HG02623 (cell line): Measurements from ENCODE around the gene FAM118B.

Experiments
- ATAC-seq: cut with Tn5 transposase; IDR thresholded peaks from one replicate; pipeline ENCODE4 v1.9.1; 2021; ENCODE audit warnings: moderate library complexity; ENCODE audit not compliant: unreplicated experiment

The FAM118B gene

DNA sequence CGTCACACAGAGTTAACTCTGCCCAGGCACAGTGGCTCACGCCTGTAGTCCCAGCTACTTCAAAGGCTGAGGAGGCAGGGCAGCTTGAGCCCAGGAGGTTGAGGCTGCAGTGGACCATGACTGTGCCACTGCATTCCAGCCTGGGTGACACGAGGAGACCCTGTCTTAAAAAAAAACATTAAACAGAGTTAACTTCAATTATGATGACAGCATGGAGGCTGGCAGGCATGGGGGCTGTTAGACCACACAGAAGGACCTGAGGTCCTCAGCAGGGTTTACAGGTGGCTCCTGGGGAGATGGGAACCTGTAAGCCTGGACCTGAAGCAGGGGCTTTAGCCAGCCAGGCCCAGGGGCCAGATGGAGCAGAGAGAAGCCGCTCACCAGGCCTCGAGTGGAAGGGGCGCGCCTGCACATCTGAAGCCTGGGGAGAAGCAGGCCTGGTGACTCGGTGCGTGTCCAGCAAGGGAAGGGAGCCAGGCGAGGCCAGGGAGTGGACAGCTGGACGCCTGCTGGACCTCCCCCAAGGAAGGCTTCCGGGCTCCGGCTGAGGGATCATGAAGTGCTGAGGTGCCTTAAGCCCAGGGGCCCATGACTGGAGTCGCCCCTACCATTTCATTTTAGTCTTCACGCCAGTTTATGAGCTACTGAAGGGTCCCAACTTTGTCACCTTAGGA lies 25.4 kb upstream of the FAM118B start:
- ATAC-seq, result no peak

DNA sequence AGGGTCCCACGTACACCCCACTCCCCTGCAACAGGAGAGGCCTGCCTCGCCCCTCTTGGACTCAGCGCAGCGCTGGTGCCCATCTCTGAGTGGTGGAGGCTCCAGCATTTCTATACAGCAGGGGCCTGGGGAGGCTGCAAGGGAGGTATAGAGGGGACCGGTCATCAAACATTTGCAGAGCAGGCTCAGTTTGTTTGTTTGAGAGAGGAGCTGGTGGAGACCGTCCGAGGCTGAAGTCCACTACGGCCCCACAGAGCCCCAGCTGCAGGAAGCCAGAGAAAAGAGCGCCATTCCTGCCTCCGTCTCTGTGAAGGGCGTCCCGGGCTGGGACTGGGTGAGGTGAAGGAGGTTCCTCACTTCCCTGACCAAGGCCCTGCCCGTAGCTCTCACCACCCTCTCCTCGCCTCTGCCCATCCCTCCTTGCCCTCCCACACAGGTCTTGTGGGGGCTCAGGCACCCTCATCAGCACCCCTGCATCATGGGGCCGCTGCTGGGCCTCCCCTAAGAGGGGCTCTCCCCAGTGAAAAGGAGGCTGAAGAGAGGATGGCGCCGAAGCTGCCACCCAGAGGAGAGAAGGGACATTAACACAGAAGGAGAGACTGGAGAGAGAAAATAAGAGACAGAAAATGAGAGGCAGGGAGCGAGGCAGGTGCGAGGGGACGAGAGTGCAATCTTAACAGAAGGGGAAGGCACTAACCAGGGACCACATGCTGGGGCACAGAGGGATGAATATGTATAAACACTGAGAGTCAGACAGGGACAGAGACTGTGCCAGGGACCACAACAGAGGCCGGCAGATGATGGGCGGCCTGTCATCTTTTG lies 24.7 kb upstream of the FAM118B start:
- ATAC-seq, result no peak

DNA sequence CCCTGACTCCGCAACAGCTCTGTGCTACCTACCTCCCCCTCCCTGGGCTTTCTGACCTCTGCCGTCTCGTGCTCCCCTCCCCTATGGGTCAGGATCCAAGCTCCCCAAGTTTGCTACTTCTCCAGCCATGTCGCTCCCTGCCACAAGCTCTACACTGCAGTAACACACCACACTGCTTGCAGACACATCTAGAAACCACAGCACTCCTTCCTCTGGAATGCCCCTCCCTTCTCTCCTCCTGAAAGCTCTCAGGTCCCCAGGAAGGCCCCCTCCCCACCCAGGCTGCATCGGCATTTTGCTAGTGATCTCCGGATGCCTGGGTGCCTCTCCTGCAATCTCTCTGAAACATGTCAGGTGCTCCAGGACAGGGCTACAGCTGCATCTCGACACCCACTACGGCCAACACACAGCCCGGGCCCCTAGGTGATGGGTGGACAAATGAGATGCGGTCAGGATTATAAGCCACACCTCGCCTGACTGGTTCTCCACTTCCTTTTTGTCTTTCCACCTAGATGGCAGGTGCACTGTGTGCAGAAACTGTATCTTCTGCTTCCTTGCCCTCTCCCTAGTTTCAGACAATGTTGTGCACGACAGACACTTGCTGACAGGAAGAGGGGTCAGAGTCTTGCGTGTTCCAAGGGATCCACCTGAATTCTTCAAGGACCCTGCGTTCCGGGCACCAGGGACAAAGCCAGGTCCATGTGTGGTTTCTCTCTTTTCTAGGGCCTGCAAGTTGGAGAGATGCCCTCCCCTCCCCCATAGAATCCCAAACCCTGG lies 23.1 kb upstream of the FAM118B start:
- peak; percentile 67 for ATAC-seq

DNA sequence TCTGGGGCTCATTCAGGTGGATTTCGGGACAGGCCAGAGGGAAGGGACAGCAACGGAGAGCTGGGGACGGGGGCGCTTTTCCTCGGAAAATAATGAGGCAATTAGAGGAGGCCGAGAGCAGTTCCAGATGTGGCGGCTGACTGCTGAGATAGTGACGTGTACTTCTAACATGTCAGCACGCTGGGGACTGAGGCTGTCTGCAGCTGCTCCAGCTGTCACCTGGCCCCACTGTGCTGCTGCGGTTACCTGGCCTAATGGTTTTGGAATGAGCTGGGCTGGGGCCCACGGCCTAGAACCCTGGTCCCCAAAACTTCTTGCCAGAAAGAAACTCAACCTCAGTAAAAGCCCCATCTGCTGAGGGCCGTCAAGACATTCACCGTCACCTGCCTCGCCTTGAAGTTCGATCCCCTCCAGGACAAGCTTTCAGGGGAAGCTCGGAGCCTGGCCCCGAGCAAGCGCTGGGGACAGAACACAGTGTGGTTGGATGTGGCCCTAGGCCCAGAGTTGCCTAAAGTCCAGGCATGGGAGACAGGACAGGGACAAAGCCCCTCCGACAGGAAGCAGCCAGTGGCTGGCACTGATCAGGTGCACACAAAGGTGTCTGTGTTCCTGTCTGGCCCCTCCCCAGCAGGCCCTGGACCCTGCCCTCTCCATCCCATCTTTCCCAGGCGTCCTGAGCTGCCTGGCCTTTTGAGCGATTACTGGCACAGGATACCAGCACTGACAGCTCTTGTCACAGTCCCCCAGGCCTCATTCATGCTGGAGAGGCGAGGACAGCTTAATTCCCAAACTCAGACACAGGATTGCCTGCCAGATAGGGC lies 22.3 kb upstream of the FAM118B start:
- peak; percentile 54 for ATAC-seq

DNA sequence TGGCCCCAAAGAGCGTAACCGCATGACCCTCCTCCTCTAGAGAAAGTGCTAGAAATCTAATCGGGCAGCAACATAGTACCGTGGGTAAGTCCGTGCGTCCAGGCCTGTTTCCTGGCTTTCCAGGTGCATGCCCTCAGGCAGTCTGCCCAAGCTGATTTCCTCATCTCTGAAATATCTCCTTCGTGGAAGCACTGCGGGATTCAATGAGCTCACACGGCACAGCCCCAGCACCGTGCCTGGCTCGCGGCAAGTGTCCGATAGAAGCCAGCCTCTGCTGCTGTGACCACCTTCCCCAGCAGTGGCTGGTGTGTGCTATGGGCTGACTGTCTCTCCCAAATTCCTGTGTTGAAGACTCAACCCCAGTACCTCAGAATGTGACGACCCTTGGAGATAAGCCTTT lies 20.8 kb upstream of the FAM118B start:
- ATAC-seq, result no peak

DNA sequence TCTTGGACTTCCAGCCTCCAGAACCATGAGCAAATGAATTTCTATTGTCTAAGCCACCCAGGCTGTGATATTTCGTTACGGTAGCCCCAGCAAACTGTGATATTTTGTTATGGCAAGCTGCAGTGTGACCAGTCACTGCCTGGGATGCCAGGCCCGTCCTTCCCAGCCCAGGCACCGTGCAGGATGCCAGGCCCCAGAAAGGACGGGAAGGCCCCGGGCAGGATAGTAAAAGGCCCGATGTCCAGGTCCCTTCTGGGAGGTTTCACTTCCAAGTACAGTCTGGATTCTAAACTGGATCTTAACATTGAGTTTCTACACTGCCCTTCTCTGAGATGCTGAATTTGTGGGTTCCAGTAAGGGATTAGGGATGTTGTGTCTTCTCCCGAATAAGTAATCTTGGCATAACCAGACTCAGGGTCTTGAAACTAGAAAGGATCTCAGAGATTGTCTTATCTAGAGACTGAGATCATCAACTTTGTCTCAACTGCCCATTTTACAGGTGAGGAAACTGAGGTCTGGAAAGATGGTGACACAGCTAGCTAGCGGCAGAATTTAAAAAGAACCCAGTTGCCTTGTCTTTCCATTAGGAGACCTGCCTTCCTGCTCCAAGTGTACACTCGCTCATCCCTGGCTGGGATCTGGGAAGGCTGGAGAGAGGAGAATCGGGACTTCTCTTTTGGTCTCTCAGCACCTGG lies 20.1 kb upstream of the FAM118B start:
- no peak for ATAC-seq

DNA sequence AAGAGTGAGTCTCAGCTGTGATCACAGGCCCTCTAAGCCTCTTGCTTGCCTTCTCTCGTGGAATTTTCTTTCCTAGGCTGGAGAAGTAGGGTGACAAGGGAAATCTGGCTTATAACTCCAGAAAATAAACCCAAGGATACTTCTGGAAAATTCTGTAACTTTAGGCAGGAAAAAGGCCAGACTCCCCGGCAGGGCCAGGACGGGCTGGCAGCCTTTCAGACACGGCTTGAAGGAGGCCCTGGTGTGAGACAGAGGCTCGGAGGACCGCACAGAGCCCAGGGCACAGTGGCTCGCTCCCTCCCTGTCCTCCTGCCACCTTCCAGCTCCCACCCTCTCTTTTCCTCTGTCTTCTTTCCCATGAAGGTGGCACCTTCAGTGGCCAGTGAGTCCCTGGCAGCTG lies 19.2 kb upstream of the FAM118B start:
- no peak for ATAC-seq

DNA sequence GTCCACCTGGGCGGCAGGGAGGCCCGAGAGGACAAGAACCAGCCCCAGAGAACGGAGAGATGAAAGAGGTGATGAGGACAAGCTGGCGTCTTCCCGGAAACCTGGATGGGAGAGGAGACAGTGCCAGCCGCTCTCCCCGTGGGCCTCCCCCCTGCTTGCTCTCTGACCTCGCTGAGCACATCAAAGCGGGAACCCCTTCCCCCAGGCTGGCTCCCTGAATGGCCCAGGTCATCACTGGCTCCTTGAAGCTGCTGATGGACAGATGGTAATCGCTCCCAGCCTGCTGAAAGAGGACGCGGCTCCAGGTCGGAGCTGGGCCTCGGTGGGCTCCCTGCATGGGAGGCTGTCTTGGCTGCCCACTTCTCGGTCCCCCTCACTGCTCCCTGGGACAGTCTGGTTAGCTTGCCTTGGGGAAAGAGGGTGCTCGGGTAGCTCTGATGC lies 18.5 kb upstream of the FAM118B start:
- no peak for ATAC-seq

DNA sequence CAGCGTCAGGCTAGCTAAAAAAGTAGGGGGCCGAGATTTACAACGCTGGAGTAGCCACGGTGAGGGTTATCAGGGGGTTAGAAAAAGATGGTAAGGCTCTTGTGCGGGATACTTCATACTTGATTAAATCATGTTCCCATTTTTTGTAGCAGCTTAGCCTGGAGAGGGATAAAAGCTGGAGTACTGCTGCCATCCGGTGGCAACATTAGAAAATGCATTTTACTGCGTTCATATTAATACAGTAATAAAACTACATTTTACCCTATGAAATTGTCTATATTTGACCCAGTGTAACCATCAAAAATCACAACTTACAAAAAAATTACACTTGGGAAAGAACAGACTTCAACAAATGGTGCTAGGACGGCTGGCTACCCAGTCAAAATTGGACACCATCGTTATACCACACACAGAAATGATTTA lies 17.4 kb upstream of the FAM118B start:
- ATAC-seq, result no peak

DNA sequence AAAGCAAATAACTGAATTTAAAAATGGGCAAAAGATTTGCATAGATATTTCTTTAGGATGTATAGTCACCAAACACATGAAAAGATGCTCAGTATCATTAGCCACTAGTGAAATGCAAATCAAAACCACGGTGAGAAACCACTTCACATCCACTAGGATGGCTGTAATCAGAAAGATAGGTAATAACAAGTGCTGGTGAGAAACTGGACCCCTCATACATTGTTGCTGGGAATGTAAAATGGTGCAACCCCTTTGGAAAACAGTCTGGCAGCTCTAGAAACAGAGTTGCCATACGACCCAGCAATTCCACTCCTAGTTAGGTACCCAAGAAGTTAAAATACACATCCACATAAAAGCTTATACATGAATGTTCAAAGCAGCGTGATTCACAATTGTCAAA lies 16.5 kb upstream of the FAM118B start:
- no peak for ATAC-seq

DNA sequence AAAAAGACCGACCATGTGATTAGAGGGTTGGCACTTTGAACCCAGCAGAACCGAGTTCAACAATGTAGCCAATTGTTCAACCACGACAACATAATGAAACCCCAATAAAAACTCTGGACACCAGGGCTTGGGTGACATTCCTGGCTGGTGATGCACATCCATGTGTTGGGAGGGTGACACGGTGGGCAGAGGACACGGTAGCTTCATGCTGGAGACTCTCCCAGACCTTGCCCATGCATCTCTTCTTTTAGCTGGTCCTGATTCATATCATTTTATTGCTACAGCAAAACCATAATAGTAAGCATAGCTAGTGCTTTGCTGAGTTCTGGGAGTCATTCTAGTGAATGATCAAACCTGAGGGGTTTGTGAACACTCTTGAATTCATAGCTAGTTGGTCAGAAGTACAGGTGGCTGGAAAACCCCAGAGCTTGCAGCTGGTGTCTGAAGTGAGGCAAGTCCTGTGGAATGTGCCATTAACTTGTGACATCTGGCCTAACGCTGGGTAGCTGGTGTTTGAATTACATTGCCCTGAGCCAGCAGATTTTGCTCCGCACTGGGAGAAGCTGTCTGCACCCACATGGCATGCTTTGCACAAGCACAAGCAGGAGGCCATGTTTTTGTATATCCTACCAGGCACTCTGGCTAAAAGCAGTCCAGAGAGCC lies 14.2 kb upstream of the FAM118B start:
- no peak for ATAC-seq

DNA sequence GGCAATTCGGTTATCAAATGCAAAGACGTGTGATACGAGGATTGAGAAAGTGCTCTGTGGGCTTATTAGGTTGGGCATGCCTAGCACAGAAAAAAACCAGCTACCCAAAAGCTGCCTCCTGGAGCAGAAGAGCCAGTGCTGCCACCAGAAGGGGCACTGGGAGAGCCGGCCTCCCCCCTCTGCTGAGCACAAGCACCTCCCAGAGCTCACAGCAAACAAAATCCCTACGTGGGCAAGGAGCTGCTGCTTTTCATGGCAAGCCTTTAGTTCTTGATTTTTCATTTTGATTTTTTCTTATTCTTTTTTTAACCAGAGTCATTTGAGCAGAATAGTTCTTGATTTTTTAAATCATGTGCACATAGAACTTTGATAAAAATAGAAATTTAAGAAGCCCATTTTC lies 12.9 kb upstream of the FAM118B start:
- ATAC-seq, result no peak

DNA sequence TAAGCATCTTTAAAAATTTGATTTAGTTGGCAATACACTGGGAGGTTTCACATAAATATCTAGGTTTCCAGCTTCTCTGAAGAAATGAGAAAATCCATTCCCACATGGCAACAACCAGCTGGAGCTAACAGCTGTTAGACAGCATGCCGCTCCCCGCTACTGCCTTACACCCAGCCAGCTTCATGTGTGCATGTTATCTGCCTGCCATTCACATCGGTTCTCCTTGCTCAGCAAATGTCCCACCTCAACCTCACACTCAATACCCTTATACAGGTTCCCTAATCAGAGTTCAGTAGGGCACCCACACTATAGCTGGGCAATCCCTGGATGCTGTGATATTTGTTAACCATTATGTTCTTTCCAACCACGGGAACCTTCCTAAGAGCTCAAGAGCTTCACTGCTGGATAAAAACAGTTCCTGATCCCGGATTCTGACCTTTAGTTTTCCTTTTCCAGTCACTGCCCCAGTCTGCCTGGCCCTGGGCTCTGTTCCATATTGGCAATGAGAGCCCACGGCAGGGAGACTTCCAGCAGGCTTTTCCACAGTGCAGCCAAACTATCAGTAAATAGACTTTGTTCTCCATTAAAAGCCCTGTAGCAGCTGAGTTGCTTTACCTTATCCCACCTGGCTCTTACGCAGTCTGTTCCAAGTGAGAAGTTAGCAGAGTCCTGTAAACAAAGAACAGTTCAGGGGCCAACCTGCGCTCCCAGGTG lies 8.8 kb upstream of the FAM118B start:
- no peak for ATAC-seq

DNA sequence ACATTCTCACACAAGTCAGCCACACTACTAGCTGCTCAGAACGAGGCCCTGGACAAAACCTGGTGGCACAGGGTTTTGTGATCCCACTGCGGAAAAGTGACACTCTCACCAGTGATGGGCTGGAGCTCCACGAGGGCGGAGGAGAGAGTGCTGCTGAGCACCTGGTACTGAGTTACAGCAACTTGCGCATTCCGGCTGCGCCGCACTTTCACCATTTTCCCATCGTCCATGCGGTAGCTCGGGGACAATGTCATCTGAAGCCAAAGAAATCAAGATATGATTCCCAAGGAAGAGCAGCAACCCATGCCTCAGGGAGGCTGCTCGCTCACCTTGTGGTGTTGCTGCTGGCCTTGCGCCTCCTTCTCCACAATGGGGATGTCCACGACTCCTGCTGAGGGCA lies 6.2 kb upstream of the FAM118B start:
- ATAC-seq, result no peak

DNA sequence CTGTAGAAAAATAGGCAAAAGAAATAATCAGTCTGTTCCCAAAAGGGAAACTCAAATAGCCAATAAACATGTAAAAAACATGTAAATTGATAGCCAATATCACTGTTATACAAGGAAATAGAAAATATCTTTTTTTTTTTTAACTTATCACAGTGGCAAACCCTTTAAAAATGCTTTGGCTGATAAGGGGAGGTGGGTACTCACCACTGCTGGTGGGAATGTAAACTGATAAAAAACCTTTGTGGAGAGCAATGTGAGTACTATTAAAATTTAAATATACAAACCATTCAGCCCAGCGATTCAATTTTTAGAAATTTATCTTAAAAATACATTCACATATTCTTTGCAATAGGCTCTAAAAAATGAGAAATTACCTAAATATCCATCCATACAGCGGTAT lies 3.7 kb upstream of the FAM118B start:
- no peak for ATAC-seq

DNA sequence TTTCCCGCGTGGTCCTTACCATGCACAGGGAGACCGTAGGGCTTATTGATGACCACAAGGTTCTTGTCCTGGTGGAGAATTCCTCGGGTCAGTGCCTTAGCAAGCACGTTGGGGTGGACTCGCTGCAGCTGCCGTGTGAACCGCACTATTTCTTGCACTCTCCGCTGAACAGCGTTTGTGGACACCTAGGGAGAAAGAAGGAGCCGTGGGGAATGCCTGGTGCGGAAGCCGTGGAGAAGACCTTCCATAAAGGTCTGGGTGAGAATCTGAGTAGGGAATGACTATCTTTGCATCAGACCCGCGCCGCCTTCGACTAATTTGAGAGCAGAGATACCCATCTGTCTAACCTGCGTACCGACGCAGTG lies 729 bp upstream of the FAM118B start:
- ATAC-seq, result no peak

DNA sequence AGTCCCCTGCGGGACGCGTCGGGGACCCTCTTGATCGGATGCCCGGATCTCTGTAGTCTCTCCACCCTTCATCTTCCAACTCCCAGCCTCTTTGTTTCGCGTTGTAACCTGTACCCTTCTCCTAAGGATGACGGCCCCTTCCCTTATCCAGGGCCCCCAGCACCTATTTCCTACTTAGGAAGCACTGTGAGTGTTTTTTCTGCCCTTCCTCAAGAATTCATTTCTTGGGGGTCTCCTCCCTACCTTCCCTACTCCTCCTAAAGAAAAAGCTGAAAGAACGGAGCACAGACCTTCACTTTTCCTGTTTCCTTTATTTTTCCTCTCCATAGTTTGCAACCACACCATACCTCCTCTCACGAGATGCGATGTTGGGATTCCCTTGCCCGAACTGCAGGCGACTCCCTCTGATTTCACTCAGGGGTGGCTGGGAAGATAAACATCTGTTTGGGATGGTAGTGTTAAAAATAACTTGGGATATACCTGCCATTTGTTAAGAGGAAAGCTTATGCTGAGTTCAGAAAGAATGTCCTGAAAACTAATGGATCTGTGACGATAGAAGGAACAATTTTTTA lies 593 bp downstream of the FAM118B start:
- ATAC-seq, result no peak

DNA sequence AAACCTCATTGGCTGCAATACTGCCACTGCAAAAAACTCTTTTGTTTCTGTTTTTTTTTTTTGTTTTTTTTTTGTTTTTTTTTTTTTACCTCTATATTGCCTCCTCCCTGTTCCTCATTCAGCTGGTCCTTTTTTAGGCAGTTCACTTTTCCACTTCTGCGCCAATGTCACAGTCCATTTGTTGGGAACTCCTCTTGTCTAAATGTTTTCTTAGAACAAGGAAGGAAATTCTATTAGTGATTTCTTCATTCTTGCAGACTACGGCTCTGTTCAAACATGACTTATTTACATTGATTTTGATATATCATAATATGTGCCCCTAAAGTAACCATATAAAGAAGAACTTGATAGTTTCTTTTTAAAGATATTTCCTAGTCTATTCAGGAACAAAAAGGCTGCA lies 2.9 kb downstream of the FAM118B start:
- ATAC-seq, result no peak

DNA sequence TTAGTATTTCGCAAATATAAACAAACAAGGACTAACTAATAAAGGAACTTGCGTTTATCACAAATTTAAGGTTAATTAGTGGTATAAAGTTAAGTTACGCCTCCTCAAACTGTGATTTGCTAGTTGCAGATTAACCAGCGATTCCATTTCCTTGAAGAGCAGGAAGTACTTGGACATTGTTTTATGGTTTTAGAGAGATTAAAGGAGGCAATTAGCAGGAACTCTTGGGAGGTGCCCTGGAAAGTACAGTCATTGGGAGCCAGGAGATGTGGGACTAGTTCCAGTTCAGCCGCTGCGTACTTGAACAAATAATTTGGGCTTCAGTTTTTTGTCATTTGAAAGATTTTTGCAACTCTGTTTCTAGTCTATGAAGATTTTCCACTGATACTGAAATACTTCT lies 3.3 kb downstream of the FAM118B start:
- no peak for ATAC-seq
